Stimulated activated CD4-positive, alpha-beta T cell treated with anti-CD3 and anti-CD28 coated beads, Interleukin-15, amount 100 ng/mL, for 24 hours (primary cell): Measurements from ENCODE around the gene NEURL1.

Experiments
- DNase-seq: peaks from one replicate; pipeline ENCODE4 v3.0.0-alpha.2; 2020

The NEURL1 gene

GRCh38 chr10:103568505-103568904 lies 75.0 kb downstream of the NEURL1 start:
- DNase-seq = no peak

- no peak for DNase-seq
Measured at GRCh38 chr10:103569896-103570295, 76.4 kb downstream of the NEURL1 start.

GRCh38 chr10:103570844-103571655 lies 77.5 kb downstream of the NEURL1 start:
- DNase-seq = no peak

GRCh38 chr10:103571656-103571975 lies 78.1 kb downstream of the NEURL1 start:
- no peak for DNase-seq

DNA sequence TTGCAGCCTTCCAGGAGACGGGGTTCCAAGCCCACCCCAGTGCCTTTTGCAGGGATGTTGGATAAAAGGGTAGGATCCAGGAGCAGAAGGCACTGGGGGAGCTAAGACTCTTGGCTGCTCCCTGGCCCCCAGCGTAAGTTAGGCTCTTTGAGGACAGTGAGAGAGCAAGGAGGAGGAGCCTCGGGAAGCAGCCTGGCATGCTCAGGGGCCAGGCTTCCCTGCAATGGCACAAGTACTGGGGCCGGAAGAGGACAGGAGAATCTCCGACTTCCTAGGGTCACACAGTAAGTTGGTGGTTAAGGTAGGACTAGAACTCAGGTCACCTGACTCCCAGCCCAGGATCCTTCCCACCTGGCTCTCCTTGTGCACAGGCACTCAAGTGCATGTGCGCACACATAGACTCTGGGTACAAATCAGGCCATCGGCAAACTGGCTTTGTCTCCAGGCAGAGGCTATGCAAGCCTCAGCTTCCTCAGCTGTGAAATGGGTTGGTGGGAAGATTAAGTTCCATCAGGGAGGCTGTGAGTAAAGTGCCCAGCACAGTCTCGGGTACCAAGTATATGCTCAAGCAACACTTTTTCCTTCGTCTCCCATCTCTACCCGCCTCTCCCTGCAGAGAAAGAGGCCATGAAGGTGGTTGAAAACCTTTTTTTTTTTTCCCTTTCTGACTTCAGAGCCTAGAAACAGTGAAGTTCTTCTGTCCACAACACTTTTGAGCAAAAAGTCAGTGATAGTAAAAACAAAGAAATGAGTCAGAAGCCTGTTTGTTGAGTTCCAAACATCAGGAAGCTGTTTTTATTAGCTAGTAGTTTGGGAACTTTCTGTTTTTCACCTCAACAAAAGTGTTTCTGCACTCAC lies 79.1 kb downstream of the NEURL1 start:
- DNase-seq = no peak

- DNase-seq = no peak
Measured at GRCh38 chr10:103573205-103573487, 79.6 kb downstream of the NEURL1 start.

DNA sequence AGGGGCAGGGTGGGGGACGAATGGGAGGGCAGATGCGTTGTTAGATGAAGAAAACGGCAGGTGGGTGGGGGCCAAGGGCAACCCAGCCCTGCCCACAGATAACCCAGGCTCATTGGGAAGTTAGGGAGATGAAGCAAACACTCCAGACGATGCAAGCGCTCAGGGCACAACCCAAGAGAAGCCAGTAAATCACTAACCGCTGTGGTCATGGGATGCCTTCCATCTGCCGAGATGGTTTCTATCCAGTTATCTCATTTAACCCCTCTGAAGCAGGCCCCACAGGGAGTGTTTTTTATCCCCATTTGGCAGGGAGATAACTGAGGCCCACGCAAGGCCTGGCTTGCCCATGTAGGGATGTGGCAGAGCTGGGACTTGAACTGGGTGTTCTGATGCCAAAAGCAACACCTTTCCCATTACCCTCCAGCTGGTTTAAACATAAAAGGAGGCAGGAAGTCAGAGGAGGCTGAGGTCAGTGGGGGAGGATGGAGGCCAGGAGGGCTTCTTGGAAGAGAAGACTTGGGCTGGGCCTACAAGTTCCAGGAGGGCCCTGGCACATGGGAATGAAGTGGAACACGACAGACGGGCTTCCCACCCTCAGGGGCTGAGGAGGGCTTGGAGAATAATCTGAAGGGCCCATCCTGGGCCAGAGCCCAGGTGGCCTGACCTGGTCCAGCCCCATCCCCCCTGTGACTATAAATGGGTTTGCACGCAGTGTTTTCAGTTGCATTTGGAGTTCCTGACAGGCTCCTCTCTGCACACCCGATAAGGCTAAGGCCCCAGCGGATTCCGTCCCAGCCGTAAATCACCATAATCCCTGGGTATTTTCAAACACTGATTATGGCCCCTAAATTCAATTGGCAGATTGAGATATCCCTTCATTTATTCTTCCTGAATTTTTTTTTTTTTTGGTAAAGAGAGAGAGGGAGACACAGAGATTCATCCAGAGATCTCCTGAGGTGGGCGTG lies 80.9 kb downstream of the NEURL1 start:
- no peak for DNase-seq

GRCh38 chr10:103575416-103576075 lies 82.0 kb downstream of the NEURL1 start:
- DNase-seq = no peak

DNA sequence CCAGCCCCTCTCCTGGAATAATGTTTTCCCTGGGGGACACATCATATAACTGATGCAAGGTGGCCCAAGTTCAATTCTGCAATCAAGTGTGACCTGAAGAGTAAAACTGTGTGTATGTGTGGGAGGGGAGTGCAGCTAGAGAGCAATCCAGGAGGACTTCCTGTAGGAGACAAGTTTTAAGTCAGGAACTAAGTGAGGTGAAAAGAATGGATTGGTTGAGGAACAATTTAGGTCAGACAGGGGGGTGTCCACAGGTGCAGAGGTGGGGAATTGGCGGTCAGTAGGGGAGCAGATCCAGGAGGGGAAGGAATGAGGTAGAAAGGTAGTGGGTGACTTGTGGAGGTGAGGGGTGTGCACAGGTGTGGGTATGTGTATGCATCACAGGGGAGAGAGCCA lies 82.6 kb downstream of the NEURL1 start:
- DNase-seq = no peak

GRCh38 chr10:103576862-103577261 lies 83.4 kb downstream of the NEURL1 start:
- no peak for DNase-seq

DNA sequence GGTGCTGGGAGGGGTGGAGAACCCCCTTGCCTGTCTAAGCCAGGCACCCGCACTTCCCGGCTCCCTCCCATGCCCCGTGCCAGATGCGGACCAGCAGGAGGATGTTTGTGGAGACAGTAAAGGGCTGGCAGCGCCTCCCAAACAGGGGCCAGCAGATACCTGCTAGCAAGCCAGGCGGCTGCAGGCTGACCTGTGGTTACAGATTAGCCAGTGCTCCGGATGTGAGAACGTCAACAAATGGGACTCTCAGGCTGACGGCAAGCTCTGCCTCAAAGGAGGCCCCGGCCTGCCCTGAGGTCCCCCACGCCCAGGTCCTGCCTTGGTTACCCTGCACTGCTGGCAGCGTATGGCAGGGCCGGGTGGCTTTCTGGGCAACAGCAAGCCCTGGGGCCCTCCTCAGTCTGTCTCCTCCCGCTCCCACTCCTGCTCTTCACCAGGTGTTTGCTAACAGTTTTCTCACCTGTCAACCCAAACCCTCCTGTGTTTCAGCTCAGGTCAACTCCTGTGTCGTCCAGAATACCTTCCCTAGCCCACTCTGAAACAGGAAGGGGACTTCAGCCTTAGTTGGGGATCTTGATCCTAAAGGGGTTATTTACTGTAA lies 85.4 kb downstream of the NEURL1 start:
- DNase-seq = peak; percentile 11

DNA sequence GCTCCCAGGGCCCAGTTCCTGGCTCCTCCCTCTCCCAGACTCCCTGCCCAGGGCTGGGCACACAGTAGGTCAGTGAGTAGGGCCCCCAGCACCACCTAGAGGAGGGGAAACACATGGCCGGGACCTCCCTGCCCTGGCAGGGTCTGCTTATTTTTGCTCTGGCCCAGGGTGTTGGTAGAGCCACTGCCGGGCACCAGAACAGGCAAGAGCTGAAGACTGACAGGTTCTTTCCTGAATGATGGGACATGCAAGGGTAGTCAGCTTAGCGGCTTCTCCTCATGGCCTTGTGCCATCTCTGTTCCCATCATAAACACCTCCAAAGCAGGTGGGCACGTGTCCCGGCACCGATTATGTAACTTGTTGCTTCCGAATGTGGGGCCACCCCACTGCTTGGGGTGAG lies 86.5 kb downstream of the NEURL1 start:
- DNase-seq = no peak

- no peak for DNase-seq
Measured at GRCh38 chr10:103580430-103580829, 86.9 kb downstream of the NEURL1 start.

- DNase-seq = no peak
Measured at GRCh38 chr10:103581499-103581898, 88.0 kb downstream of the NEURL1 start.

GRCh38 chr10:103582331-103583123 lies 89.0 kb downstream of the NEURL1 start:
- no peak for DNase-seq

GRCh38 chr10:103583871-103584215 lies 90.3 kb downstream of the NEURL1 start:
- peak; percentile 12 for DNase-seq

- peak; percentile 76 for DNase-seq
Measured at GRCh38 chr10:103584216-103585010, 90.9 kb downstream of the NEURL1 start.

DNA sequence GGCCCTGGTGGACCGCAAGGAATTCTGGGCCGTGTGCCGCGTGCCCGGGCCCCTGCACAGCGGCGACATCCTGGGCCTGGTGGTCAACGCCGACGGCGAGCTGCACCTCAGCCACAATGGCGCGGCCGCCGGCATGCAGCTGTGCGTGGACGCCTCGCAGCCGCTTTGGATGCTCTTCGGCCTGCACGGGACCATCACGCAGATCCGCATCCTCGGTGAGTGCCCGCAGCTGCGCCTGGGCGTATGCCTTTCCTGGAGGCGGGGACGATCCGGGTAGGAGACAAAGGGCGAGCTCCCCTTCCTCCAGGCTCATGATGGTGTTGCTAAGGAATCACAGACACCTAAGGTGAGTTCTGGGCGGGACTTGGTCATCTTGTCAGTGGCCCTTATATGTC lies 91.5 kb downstream of the NEURL1 start:
- DNase-seq = no peak

GRCh38 chr10:103587073-103587472 lies 93.6 kb downstream of the NEURL1 start:
- no peak for DNase-seq

DNA sequence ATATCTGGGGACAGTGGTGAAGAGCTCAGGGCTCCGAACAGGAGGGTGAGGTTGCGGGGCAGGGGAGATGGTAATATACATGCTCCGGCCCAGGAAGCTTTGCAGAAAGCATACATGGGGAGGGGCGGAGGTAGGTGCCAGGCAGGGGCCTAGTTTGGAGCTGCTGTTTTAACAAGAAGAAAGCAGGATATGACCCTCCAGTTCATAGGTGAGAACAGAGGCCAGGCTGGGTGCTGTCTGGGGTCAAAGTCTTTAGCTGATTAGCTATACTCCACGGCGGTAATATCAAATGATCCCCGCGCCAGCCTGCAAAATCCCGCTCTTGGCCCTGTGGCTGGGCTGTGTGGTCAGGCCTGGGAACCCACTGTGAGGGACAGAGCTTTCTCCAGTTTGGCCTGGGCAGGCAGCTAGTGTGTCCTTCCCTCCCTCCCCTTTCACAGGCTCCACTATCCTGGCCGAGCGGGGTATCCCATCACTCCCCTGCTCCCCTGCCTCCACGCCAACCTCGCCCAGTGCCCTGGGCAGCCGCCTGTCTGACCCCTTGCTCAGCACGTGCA lies 95.6 kb downstream of the NEURL1 start:
- DNase-seq = no peak
